ENCODE results near the gene RASSF8. TPM values are rescaled to one million over a fixed set of nuclear protein-coding genes. Genes with fewer than 3 reads are reported as not detected.

RASSF8 gene
- total and polyA plus RNA-seq, 2 experiments from 2014 or later, result 11.5 to 30.6 TPM

- Histone ChIP-seq H3K4me1 (ENCODE audit: insufficient read depth) (peaks cover 9% of the 10 kb centered on the region), H2AFZ (no peak overlapping the region), H3K9me2 (ENCODE audit: insufficient read depth) (no peaks in the 10 kb centered on the region), H3F3A (replicated peaks; ENCODE audit: low read depth) (no peaks in the 10 kb centered on the region), H3K27me3 (ENCODE audit: insufficient read depth) (no peaks in the 10 kb centered on the region), H3K36me3 (ENCODE audit: insufficient read depth) (no peaks in the 10 kb centered on the region), H3K79me2 (replicated peaks; ENCODE audit: insufficient read depth) (no peaks in the 10 kb centered on the region), H3K4me3 (no peak overlapping the region), H3K27ac (ENCODE audit: low read depth) (no peak overlapping the region), H3K4me2 (no peak overlapping the region), H4K20me1 (replicated peaks; ENCODE audit: insufficient read depth) (no peaks in the 10 kb centered on the region)
- DNase-seq (ENCODE audit: low spot score) (no peak), ATAC-seq (no peak)
- no peak overlapping the region for H3K4me3 Mint-ChIP-seq
- H3K9me3 Mint-ChIP-seq, result no peaks in the 10 kb centered on the region
- TF ChIP-seq NANOG (IDR thresholded peaks at IDR 0.05; ENCODE audit: borderline replicate concordance) (no peak), REST (IDR thresholded peaks at IDR 0.05; ENCODE audit: unreplicated experiment) (no peak), STAT1 (IDR thresholded peaks at IDR 0.05; ENCODE audit: unreplicated experiment) (no peak)
- H3K27ac Mint-ChIP-seq, result no peak overlapping the region
- peaks cover 3% of the 10 kb centered on the region for H3K27me3 Mint-ChIP-seq (ENCODE audit: insufficient read depth, low read depth, poor library complexity)
- H3K36me3 Mint-ChIP-seq (ENCODE audit: low read depth), result no peaks in the 10 kb centered on the region; the same call in 2 of the 3 replicates
- peaks cover 24% of the 10 kb centered on the region for H3K4me1 Mint-ChIP-seq
Observed at GRCh38 chr12:26106347-26106746, 147.9 kb downstream of the RASSF8 start.

GRCh38 chr12:26108915-26109314, 150.4 kb downstream of the RASSF8 start:
- DNase-seq (ENCODE audit: low spot score), result no peak
- Mint-ChIP-seq H3K27me3 (ENCODE audit: insufficient read depth, low read depth, poor library complexity) (peaks cover 5% of the 10 kb centered on the region), H3K4me1 (peaks cover 42% of the 10 kb centered on the region), H3K27ac (no peak overlapping the region), H3K4me3 (no peak overlapping the region), H3K9me3 (no peaks in the 10 kb centered on the region), H3K36me3 (ENCODE audit: low read depth) (no peaks in the 10 kb centered on the region; the same call in 2 of the 3 replicates)
- Histone ChIP-seq H3F3A (replicated peaks; ENCODE audit: low read depth) (no peaks in the 10 kb centered on the region; the same call in 1 of the 2 replicates), H3K79me2 (replicated peaks; ENCODE audit: insufficient read depth) (no peaks in the 10 kb centered on the region), H3K36me3 (ENCODE audit: insufficient read depth) (no peaks in the 10 kb centered on the region), H3K4me3 (no peak overlapping the region), H3K4me2 (0 out of 2 replicates have a peak overlapping the region, but pooled peaks have one; percentile 55), H3K4me1 (ENCODE audit: insufficient read depth) (peaks cover 23% of the 10 kb centered on the region), H2AFZ (peak overlapping the region; percentile 75), H3K27me3 (ENCODE audit: insufficient read depth) (peaks cover 5% of the 10 kb centered on the region; the same call in 1 of the 2 replicates), H3K9me2 (ENCODE audit: insufficient read depth) (no peaks in the 10 kb centered on the region), H4K20me1 (replicated peaks; ENCODE audit: insufficient read depth) (no peaks in the 10 kb centered on the region), H3K27ac (ENCODE audit: low read depth) (no peak overlapping the region)
- ATAC-seq, result no peak; the same call in 2 of the 3 replicates
- TF ChIP-seq EZH2phosphoT487 (IDR thresholded peaks at IDR 0.05; ENCODE audit: unreplicated experiment), result no peak
- no peak for TF ChIP-seq ZNF114 (CRISPR knock-in tag; IDR thresholded peaks at IDR 0.05)
- TF ChIP-seq EZH2 (IDR thresholded peaks at IDR 0.05; ENCODE audit: low read depth, unreplicated experiment), result no peak
- TF ChIP-seq JUNB (IDR thresholded peaks at IDR 0.05; ENCODE audit: unreplicated experiment), result no peak
- TF ChIP-seq, protein P1, sequence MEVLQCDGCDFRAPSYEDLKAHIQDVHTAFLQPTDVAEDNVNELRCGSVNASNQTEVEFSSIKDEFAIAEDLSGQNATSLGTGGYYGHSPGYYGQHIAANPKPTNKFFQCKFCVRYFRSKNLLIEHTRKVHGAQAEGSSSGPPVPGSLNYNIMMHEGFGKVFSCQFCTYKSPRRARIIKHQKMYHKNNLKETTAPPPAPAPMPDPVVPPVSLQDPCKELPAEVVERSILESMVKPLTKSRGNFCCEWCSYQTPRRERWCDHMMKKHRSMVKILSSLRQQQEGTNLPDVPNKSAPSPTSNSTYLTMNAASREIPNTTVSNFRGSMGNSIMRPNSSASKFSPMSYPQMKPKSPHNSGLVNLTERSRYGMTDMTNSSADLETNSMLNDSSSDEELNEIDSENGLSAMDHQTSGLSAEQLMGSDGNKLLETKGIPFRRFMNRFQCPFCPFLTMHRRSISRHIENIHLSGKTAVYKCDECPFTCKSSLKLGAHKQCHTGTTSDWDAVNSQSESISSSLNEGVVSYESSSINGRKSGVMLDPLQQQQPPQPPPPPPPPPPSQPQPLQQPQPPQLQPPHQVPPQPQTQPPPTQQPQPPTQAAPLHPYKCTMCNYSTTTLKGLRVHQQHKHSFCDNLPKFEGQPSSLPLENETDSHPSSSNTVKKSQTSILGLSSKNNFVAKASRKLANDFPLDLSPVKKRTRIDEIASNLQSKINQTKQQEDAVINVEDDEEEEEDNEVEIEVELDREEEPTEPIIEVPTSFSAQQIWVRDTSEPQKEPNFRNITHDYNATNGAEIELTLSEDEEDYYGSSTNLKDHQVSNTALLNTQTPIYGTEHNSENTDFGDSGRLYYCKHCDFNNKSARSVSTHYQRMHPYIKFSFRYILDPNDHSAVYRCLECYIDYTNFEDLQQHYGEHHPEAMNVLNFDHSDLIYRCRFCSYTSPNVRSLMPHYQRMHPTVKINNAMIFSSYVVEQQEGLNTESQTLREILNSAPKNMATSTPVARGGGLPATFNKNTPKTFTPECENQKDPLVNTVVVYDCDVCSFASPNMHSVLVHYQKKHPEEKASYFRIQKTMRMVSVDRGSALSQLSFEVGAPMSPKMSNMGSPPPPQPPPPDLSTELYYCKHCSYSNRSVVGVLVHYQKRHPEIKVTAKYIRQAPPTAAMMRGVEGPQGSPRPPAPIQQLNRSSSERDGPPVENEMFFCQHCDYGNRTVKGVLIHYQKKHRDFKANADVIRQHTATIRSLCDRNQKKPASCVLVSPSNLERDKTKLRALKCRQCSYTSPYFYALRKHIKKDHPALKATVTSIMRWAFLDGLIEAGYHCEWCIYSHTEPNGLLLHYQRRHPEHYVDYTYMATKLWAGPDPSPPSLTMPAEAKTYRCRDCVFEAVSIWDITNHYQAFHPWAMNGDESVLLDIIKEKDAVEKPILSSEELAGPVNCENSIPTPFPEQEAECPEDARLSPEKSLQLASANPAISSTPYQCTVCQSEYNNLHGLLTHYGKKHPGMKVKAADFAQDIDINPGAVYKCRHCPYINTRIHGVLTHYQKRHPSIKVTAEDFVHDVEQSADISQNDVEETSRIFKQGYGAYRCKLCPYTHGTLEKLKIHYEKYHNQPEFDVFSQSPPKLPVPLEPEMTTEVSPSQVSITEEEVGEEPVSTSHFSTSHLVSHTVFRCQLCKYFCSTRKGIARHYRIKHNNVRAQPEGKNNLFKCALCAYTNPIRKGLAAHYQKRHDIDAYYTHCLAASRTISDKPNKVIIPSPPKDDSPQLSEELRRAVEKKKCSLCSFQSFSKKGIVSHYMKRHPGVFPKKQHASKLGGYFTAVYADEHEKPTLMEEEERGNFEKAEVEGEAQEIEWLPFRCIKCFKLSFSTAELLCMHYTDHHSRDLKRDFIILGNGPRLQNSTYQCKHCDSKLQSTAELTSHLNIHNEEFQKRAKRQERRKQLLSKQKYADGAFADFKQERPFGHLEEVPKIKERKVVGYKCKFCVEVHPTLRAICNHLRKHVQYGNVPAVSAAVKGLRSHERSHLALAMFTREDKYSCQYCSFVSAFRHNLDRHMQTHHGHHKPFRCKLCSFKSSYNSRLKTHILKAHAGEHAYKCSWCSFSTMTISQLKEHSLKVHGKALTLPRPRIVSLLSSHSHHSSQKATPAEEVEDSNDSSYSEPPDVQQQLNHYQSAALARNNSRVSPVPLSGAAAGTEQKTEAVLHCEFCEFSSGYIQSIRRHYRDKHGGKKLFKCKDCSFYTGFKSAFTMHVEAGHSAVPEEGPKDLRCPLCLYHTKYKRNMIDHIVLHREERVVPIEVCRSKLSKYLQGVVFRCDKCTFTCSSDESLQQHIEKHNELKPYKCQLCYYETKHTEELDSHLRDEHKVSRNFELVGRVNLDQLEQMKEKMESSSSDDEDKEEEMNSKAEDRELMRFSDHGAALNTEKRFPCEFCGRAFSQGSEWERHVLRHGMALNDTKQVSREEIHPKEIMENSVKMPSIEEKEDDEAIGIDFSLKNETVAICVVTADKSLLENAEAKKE (CRISPR knock-in tag; IDR thresholded peaks at IDR 0.05), result no peak
- no peak for TF ChIP-seq STAT1 (IDR thresholded peaks at IDR 0.05; ENCODE audit: unreplicated experiment)
- TF ChIP-seq CREB1 (CRISPR knock-in tag; IDR thresholded peaks at IDR 0.05; ENCODE audit: low read depth), result no peak
